G401 (cell line): Measurements from ENCODE around the gene HMGCS1. TPM values are rescaled to one million over a fixed set of nuclear protein-coding genes. Genes with fewer than 3 reads are reported as not detected.

ENCODE experiments used
- total RNA-seq: library from RNA; depleted of rRNA; stranded (reverse); fragments of >200 nt; shearing (Covaris generic); gene quantifications from 2 replicates; pipeline ENCODE4 v1.2.3, GENCODE V29; 2014; rRNA removed

HMGCS1 gene
- total RNA-seq, 1 experiment from 2014 or later: 47.1 TPM

Other genes starting within 250 kb of the HMGCS1 start
- gene ZNF131, start 192.5 kb downstream of the HMGCS1 start, total RNA-seq: 23.4 and 46.7 TPM in 2 replicates
- 0.41 and 1.5 TPM in 2 replicates for gene NIM1K, start 121.2 kb downstream of the HMGCS1 start, total RNA-seq
- gene CCL28, start 99.0 kb upstream of the HMGCS1 start, total RNA-seq: not detected in 2 replicates
- 8.3 and 10.5 TPM in 2 replicates for gene TMEM267, start 170.5 kb upstream of the HMGCS1 start, total RNA-seq
- gene C5orf34, start 201.7 kb upstream of the HMGCS1 start, total RNA-seq: 6.8 and 14.1 TPM in 2 replicates
- 119 and 135 TPM in 2 replicates for gene PAIP1, start 243.7 kb upstream of the HMGCS1 start, total RNA-seq